GM19463 (cell line): ENCODE data around the gene KRTAP5-1.
"Not testable (repeated sequence)": the region's sequence is repeated elsewhere in the genome, so short reads cannot be mapped to it uniquely, and the experiment has no call there.

Experiments
- ATAC-seq: cut with Tn5 transposase; IDR thresholded peaks from one replicate; pipeline ENCODE4 v1.9.1; 2021; ENCODE audit warnings: mild to moderate bottlenecking, moderate library complexity; ENCODE audit not compliant: unreplicated experiment

Gene KRTAP5-1

DNA sequence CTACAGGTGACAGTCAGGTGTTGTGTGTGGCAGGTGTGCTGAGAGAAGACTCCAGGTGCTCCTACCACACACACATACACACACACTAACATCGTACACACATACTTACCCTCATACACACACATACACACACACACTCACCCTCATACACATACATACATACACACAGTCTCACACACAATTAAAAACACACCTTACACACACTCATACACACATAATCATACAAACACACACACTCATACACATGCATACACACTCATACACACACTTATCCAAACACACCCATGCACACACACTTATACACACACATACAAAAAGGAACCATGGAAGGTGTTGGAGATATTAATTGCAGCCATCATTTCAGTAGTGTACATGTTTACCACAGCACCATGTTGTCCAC, 18.5 kb upstream of the KRTAP5-1 start:
- ATAC-seq = no peak

DNA sequence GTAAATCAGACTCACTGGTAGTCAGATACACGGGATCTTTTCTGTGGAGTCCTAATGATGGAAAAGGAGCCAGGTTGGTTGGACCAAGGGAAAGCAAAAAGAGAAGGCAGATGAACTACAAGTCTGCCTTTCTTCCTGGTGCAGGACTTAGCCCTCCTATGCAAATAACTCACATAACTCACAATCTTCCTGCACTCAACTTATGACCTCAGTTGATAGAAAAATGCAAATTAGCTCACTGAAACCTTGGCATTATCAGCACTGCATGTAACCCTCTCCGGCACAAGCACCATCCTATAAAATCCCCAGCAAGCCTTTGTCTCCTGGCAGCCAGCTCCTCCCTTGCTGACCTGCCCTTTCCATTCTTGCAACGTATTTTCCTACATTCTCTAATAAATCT, 16.6 kb upstream of the KRTAP5-1 start:
- ATAC-seq = not testable (repeated sequence)

DNA sequence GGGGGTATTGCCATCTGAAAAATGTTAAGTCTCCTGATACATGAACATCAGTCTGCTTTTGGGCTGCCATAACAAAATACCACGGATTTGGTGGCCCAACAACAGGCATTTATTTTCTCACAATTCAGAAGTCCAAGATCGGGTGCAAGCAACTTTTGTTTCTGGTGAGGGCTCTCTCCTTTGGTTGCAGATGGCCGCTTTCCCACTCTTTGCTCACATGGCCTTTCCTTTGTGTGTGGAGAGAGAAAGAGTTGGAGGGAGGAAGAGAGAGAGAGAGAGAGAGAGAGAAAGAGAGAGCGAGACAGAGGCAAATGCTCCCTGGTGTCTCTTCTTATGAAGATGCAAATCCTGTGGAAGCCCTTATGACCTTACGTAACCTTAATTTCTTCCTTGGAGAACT, 15.5 kb upstream of the KRTAP5-1 start:
- ATAC-seq = no peak

DNA sequence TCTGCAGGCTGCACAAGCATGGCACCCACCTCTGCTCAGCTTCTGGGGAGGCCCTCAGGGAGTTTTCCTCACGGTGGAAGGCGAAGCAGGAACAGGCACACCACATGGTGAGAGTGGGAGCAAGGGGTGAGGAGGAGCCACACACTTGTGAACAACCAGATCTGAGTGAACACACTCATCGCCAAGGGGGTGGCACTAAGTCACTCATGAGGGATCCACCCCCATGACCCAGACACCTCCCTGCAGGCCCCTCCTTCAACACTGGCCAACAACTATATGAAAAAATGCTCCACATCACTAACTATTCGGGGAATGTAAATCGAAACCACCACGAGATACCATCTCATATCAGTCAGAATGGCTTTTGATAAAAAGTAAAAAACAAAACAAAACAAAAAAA, 13.7 kb upstream of the KRTAP5-1 start:
- ATAC-seq = no peak

DNA sequence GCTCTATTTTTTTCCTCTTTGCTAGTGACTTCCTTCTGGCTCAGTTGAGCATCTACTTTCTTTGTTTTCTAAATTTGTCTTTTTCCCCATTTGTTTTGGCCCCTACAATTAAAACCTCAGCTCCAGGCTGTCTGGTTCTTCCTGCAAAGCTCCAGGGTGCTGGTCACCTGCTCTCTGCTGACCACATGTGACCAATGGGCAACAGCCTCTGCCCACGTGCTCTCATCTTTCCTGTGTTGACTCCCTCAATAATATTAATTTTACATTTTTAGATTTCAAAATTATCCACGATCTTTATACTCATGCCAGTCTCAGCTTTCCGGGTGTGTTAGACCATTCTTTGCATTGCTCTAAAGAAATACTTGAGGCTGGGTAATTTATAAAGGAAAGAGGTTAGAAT, 13.3 kb upstream of the KRTAP5-1 start:
- ATAC-seq = not testable (repeated sequence)

DNA sequence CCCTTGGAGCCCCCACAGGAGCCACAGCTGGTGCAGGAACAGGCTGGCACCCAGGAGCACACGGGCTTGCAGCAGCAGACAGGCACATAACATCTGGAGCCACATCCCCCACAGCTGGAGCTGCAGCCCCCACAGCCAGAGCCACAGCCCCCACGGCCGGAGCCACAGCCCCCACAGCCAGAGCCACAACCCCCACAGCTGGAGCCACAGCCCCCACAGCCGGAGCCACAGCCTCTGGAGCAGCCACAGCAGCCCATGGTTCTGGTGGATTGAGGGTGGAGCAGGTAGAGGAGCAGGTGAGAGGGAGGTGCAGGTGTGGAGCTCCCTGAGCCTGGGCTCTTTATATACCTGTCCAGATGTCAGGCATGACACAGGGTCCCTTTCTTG, 12.9 kb upstream of the KRTAP5-1 start, which contains the start of gene KRTAP5-2:
Gene KRTAP5-2 (minus strand): TSS at position 301 of the 387 bp plus-strand sequence. CDS start 44 bp downstream, at position 257.
- ATAC-seq = no peak

DNA sequence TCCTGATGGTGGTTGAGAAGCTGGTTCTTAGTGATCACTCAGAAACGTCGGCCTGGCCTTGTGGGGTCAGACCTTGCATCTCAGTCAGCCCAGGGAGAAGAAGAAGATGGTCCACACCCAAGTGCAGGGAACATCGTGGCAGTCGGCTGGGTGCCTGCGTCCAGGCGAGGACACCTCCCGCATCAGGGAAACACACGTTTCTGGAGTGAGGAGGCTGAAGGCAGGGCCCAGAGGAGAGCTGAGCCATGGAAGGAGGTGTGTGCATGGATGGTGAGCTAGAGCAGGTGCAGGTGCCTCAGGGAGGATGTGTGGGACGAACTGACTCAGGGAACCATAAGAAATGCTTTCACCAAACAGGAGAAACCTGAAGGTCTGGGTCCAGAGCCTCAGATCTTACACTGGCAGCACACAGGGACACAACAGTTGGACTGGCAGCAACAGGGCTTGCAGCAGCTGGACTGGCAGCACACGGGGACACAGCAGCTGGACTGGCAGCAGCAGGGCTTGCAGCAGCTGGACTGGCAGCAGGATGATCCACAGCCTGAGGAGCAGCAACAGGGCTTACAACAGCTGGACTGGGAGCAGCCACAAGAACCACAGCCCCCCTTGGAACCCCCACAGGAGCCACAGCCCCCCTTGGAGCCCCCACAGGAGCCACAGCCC, 12.4 kb upstream of the KRTAP5-1 start:
- ATAC-seq = no peak

DNA sequence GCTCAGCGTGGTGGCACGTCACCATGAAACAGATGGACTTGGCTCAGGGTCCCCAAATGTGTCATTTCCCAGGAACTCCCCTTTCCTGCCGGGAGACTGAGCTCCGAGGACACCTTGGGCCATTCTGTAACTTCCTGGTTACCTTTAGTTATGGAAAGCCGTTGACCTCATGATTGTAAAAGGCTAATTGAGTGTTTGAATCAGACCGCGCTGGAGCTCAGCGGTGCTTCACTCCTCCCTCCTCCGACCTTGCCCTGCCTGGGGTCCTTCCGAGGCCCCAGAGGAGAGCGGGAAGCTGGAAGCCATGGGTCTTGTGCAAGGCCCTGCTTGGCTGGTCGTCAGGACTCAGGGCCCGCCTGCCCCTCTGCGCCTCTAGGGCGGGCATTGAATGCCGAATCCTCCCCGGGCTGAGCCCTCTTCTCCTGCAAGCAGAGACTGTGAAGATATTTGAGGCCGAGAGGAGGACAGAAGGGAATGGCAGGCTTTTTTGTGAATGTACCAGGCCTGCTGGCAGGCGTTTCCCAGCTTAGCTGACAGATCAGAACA, 11.6 kb upstream of the KRTAP5-1 start:
- ATAC-seq = not testable (repeated sequence)

DNA sequence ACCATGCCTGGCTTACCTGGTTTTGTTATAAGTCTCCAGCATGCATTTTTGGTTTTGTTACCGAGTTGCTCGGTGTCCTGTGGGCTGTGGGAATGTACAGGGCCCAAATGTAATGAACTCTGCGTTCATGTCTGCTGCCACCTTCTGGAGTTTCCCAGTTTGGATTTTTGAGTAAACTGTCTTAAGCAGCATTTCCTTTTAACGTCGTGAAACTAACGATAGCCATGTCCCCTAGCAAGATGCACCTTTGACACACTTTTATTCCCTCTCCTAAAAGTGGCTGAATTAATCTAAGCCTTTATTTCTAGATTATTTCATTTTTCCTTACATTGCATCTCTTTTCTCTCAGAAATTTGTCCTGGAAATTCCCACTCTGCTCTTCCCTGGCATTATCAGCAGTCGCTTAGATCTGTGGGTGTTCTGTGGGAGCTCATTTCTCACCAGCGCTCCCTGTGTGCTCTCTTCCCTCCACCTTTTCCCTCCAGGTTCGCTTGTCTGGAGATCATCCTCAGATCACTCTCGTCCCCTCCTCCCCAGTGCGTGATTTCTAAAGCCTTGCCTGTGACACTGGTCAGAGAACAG, 11.0 kb upstream of the KRTAP5-1 start:
- not testable (repeated sequence) for ATAC-seq

DNA sequence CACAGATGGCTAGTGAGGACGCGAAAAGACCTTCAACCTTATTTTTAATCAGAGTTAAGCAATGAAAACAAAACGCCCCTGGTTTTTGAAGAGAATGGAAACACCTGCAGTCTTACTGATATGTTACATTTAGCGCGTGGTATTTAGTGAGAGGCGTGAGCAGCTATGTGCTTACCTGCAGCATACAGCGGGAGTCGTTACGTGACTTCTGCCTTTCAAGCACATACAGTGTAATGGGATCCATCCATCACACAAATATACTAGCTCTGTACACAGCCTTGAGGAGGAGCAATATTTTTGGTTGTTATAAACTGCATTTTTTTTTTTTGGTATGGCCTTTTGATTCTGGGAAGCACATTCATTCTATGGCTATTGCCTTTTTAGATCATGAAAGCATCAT, 7.5 kb upstream of the KRTAP5-1 start:
- no peak for ATAC-seq

DNA sequence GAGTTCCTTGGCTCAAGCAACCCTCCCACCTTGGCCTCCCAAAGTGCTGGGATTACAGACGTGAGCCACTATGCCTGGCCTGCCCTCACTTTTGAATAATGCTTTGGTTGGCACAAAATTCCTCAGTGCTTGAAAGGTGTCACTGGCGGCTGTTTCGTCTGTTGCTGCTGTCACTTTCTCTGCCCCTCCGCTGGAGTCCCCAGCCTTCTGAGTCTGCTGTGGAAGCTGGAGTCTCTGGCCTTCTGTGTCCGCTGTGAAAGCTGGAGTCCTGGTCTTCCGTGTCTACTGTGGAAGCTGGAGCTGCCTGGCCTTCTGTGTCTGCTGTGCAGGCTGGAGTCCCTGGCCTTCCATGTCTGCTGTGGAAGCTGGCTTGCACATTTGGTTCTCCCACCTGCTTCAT, 4.9 kb upstream of the KRTAP5-1 start:
- no peak for ATAC-seq

DNA sequence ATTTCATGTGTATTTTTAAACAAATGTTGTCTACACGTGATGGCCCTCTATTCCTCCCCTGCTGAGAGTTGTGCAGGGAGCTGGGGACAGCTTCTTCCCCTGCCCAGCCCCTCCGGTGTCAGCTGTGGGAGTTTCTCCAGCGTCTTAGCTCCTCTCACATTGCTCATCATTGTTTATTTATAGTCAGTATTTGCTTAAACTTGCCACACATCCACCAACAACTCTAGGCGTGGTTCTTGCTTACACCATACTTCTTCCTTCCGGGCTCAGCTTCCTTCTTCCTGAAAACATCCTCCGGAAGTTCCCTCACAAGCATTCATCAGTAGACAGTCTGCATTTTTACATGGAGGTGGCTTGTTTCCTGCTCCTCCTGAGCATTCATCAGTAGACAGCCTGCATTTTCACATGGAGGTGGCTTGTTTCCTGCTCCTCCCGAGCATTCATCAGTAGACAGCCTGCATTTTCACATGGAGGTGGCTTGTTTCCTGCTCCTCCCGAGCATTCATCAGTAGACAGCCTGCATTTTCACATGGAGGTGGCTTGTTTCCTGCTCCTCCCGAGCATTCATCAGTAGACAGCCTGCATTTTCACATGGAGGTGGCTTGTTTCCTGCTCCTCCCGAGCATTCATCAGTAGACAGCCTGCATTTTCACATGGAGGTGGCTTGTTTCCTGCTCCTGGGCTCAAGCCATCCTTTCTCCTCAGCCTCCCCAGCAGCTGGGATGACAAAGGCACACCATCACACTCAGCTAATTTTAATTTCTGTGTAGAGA, 4.3 kb upstream of the KRTAP5-1 start:
- ATAC-seq = not testable (repeated sequence)

DNA sequence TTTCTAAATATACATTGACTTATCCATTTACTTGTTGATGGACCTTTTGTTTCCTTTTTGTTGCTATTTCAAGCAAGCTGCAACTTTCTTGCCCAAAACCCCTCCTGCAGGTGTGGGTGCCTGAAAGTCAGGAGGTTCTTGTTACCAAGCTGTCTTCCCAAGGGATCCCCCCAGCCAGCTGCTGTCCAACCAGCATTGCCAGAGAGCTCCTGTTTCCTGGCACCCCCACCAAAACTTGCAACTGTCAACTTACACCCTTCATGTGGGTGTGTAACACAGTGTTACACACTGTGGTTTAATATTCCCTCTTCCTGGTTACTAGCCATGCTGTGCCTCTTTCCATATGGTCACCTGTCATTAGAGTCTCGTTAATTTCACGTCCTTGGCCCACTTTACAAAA, 1.6 kb upstream of the KRTAP5-1 start:
- no peak for ATAC-seq

DNA sequence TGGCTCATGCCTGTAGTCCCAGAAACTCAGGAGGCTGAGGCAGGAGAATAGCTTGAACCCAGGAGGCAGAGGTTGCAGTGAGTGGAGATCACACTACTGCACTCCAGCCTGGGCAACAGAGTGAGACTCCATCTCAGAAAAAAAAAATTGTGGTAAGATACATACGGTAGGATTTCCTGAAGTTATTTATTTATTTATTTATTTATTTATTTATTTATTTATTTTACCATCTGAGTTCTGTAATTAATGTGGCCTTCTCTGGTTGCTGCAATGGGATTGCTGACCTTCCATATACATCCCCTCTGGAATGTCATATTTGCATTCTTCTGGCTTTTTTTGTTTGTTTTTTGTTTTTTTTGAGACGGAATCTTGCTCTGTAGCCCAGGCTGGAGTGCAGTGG, 2.2 kb downstream of the KRTAP5-1 start:
- not testable (repeated sequence) for ATAC-seq

DNA sequence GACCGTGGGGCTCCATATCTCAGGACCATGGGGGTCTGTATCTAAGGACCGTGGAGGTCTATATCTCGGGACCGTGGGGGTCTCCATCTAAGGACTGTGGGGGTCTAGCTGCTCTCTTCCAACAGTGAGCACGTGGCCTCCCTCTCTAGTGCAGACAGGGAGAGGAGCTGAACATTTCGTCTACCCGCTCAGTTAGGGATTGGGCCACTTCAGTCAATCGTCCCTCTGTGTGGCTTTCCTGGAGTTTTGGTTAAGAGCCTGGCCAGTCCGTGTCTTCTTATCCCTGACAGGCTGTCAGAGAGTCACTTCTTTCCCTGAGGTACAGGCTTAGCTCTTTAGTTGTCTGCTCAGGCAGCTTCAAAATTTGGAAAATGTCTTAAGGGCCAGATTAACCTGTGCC, 3.1 kb downstream of the KRTAP5-1 start:
- ATAC-seq = no peak

DNA sequence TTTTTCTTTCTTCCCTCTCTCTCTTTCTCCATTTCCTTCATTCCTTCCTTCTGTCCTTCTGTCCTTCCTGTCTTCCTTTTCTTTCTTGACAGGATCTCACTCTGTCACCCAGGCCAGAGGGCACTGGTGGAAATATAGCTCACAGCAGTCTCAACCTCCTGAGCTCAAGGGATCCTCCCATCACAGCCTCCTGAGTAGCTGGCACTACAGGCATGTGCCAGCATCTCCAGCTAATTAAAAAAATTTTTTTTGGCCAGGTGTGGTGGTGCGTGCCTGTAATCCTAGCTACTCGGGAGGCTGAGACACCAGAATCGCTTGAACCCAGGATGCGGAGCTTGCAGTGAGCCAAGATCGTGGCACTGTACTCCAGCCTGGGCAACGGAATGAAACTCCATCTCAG, 8.3 kb downstream of the KRTAP5-1 start:
- ATAC-seq = no peak

DNA sequence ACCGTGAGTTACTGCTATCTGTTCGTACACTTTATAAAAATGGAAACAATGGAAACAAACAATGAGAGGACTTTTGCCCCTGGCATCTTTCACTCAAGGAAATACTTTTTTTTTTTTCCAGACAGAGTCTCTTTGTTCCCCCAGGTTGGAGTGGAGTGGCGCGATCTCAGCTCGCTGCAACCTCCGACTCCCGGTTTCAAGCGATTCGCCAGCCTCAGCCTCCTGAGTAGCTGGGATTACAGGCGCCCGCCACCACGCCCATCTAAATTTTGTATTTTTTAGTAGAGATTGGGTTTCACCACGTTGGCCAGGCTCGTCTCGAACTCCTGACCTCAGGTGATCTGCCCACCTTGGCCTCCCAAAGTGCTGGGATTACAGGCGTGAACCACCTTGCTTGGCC, 9.3 kb downstream of the KRTAP5-1 start:
- ATAC-seq = not testable (repeated sequence)

DNA sequence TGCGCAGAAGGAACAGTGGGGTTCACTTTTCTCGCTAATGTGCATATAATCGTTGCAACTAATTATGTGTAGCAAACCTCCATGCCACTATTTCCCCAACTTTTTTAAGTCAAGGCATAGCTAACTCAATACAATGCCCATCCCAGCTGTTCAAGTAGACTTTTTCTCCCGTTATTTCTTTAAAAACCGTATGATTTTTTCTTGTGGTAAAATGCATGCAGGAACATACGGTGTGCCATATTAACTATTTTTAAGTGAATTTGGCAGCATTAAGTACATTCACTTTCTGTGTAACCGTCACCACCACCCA, 10.2 kb downstream of the KRTAP5-1 start:
- no peak for ATAC-seq

DNA sequence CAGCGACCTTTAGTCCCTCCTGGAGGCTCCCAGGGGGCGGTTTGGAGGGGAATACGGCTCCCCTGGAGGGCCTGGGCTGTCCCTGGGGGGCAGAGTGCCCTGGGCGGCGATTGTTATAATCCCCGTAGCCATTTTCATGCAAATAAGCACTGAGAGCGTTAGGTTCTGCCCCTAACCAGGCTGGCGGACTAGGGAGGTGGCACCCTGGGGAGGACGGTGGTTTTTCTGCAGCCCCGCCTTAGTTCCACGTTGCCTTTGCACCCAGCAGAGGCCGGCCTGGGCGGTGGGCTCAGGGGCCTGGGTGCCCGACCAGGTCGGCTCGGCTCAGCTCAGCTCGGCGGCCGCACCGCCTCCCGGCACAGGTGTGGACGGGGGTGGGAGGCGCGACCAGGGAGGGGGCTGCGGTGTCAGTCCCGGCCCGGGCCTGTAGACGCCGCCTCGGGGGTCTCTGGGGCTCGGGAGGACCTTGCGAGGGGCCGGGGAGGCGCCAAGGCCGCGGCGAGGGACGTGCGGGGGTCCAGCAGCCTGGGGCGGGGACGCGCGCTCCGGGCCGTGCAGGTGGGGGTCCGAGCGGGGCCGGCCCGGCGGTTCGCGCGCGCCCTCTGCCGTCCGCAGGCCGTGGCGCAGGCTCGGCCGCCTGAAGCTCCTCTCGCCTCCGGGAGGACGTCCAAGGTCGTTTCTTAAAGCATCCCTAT, 10.7 kb downstream of the KRTAP5-1 start:
- ATAC-seq = peak; percentile 41

DNA sequence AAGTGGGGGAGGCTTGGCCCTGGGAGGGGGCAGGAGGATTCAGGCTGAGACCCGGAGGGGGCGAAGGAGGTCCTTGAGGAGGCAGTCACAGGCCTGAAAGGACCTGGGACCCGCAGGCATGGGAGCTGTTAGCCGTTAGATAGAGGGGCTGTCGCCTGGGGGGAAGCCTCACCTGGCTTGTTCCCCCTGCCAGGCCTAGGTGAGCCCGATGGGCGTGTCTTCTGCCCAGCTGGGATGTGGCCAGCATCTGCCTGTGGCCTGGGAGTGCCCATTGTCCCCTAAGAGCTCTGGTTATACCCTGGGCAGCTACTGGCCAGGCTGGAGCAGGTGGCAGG, 11.2 kb downstream of the KRTAP5-1 start:
- no peak for ATAC-seq

DNA sequence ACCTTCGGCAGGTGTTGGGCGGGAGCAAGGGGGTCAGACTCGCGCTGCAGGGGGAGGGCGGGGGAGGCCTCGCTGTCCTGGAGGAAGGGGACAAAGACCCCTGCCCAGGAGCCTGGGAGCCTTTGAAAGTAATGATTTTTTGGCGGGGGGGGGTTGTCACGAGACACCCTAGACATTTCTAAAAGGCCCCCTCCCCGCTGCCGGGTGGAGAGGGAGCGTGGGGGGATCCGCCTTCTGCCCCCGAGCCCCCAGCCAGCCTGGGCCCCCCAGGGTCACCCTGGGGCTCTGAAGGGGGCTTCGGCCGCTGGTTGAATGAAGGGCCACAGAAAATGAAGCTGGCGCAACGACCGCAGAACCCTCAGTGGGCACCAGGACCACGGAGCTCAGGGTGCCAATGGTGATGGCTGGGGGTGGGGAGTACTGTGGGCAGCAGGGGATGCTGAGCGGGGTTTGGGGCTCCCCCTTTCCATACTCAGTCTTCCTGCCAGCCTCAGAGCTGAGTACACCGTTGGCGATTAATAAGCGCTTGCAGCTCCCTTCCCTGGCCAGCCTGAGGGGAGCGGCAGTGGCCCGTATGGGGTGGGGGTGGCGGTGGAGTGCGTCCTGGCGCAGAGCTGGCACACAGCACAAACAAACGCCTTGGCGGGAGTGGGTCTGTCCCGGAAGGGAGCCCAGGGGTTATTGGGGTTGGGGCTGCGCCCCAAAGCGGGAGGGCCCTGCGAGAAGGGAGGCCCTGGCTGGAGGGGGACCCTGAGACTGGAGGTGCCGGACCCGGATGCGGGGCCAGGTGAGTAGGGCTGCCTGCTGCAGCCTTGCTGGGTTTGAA, 11.8 kb downstream of the KRTAP5-1 start:
- no peak for ATAC-seq
